ENCODE results near the gene KLHL21.

DNA sequence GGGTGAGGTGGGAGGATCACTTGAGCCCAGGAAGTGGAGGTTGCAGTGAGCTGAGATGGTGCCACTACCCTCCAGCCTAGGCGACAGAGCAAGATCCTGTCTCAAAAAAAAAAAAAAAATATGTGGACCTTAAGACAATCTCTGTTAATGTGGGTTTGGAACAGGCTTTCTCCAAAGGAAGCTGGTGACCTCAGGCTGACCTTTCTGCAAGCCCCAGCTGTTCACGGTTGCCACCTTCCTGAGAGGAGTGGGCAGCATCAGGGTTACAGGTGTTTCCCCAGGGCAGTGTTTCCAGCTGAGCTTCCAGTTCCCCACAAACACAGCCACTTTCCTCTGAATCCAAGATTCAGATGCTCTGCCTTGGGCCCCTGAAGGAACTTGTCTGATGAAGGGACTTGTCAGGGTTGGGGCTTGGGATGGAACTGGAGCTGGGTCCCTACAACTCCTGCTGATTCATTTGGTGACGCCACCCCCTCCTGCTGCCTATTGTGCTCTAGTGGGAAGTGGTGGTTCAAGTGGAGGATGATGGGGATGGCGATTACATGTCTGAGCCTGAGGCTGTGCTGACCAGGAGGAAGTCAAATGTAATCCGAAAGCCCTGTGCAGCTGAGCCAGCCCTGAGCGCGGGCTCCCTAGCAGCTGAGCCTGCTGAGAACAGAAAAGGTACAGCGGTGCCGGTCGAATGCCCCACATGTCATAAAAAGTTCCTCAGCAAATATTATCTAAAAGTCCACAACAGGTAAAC, 20.9 kb downstream of the KLHL21 start:
- TF ChIP-seq, protein P1, sequence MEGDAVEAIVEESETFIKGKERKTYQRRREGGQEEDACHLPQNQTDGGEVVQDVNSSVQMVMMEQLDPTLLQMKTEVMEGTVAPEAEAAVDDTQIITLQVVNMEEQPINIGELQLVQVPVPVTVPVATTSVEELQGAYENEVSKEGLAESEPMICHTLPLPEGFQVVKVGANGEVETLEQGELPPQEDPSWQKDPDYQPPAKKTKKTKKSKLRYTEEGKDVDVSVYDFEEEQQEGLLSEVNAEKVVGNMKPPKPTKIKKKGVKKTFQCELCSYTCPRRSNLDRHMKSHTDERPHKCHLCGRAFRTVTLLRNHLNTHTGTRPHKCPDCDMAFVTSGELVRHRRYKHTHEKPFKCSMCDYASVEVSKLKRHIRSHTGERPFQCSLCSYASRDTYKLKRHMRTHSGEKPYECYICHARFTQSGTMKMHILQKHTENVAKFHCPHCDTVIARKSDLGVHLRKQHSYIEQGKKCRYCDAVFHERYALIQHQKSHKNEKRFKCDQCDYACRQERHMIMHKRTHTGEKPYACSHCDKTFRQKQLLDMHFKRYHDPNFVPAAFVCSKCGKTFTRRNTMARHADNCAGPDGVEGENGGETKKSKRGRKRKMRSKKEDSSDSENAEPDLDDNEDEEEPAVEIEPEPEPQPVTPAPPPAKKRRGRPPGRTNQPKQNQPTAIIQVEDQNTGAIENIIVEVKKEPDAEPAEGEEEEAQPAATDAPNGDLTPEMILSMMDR (IDR thresholded peaks at IDR 0.05): no peak
- TF ChIP-seq EP300 (IDR thresholded peaks at IDR 0.05): no peak
